Measurements from ENCODE around the gene PVALEF. TPM values are rescaled to one million over a fixed set of nuclear protein-coding genes. Genes with fewer than 3 reads are reported as not detected.
A peak's percentile ranks its signal among the peaks of the same experiment; 100 is the strongest.

Gene PVALEF
- total RNA-seq, 1 donor from 2014 or later = not detected

- no peak for TF ChIP-seq CTCF (IDR thresholded peaks at IDR 0.05)
- Histone ChIP-seq H3K9me3 (no peaks in the 10 kb centered on the region), H3K36me3 (no peaks in the 10 kb centered on the region), H3K4me1 (peaks cover 7% of the 10 kb centered on the region), H3K4me3 (no peak overlapping the region), H3K27me3 (no peaks in the 10 kb centered on the region), H3K27ac (no peak overlapping the region)
- ATAC-seq (no peak), DNase-seq (no peak)
- intact Hi-C loops (cut with DNase I) = no loop called here
Measured at GRCh38 chr17:81138500-81138899, 26.8 kb upstream of the PVALEF start.

GRCh38 chr17:81139428-81139827 lies 25.9 kb upstream of the PVALEF start:
- TF ChIP-seq CTCF (IDR thresholded peaks at IDR 0.05) = no peak
- intact Hi-C loops (cut with DNase I) = no loop called here
- no peak overlapping the region for H3K27ac ChIP-seq
- no peaks in the 10 kb centered on the region for H3K27me3 ChIP-seq
- no peak for ATAC-seq
- H3K4me1 ChIP-seq = peaks cover 7% of the 10 kb centered on the region
- H3K36me3 ChIP-seq = no peaks in the 10 kb centered on the region
- no peak overlapping the region for H3K4me3 ChIP-seq
- no peaks in the 10 kb centered on the region for H3K9me3 ChIP-seq
- no peak for DNase-seq

- Histone ChIP-seq H3K9me3 (no peaks in the 10 kb centered on the region), H3K27me3 (no peaks in the 10 kb centered on the region), H3K4me1 (peaks cover 7% of the 10 kb centered on the region), H3K27ac (no peak overlapping the region), H3K36me3 (no peaks in the 10 kb centered on the region), H3K4me3 (no peak overlapping the region)
- ATAC-seq (no peak), DNase-seq (no peak)
- TF ChIP-seq CTCF (IDR thresholded peaks at IDR 0.05) = no peak
- intact Hi-C loops (cut with DNase I) = no loop called here
Measured at GRCh38 chr17:81140018-81140417, 25.3 kb upstream of the PVALEF start.

GRCh38 chr17:81140695-81141094 lies 24.6 kb upstream of the PVALEF start:
- no peaks in the 10 kb centered on the region for H3K9me3 ChIP-seq
- no peak for TF ChIP-seq CTCF (IDR thresholded peaks at IDR 0.05)
- H3K36me3 ChIP-seq = no peaks in the 10 kb centered on the region
- peaks cover 7% of the 10 kb centered on the region for H3K4me1 ChIP-seq
- ATAC-seq = no peak
- no peaks in the 10 kb centered on the region for H3K27me3 ChIP-seq
- H3K4me3 ChIP-seq = no peak overlapping the region
- DNase-seq = no peak
- intact Hi-C loops (cut with DNase I) = no loop called here
- H3K27ac ChIP-seq = no peak overlapping the region

- DNase-seq = peak; percentile 89
- Histone ChIP-seq H3K9me3 (no peaks in the 10 kb centered on the region), H3K27me3 (no peaks in the 10 kb centered on the region), H3K4me1 (peaks cover 7% of the 10 kb centered on the region), H3K4me3 (no peak overlapping the region), H3K36me3 (no peaks in the 10 kb centered on the region), H3K27ac (no peak overlapping the region)
- intact Hi-C loops (cut with DNase I) = no loop called here
- peak; percentile 60 for TF ChIP-seq CTCF (IDR thresholded peaks at IDR 0.05)
- peak; percentile 92 for ATAC-seq
Measured at GRCh38 chr17:81142301-81143199, 22.8 kb upstream of the PVALEF start.

Measured in upper lobe of right lung (tissue), 1 donor.